Heart right ventricle (tissue), 16 donors: ENCODE results near the gene SOCS3. TPM values are rescaled to one million over a fixed set of nuclear protein-coding genes. Genes with fewer than 3 reads are reported as not detected.

Experiments
- ATAC-seq, 8 donors: fragments of 200-7000 bp; cut with Tn5 transposase; one replicate each; pipeline ENCODE4 v1.9.1; 2020; ENCODE audit warnings: mild to moderate bottlenecking in 8 of 8, moderate library complexity in 8 of 8, moderate number of reproducible peaks in 1 of 8
- DNase-seq, 2 donors: peaks; one replicate each; pipeline ENCODE4 v3.0.0-alpha.2; 2020
- H3K27ac ChIP-seq, 10 donors: fragments of 200-600 bp; sonication (generic) in 2 of 10; one replicate each; pipeline versions ENCODE4 v1.5.0 to v1.8.0; 2020 to 2022; ENCODE audit warnings: mild to moderate bottlenecking in 3 of 10
- H3K27me3 ChIP-seq, 7 donors: fragments of 200-600 bp; one replicate each; pipeline ENCODE4 v1.8.0; 2021 to 2022; ENCODE audit warnings: mild to moderate bottlenecking in 2 of 7
- H3K36me3 ChIP-seq, 9 donors: fragments of 200-600 bp; sonication (generic) in 1 of 9; one replicate each; pipeline versions ENCODE4 v1.5.0 to v1.8.0; 2020 to 2022; ENCODE audit warnings: mild to moderate bottlenecking in 2 of 9
- H3K4me1 ChIP-seq, 9 donors: fragments of 200-600 bp; sonication (generic) in 1 of 9; one replicate each; pipeline versions ENCODE4 v1.5.0 to v1.8.0; 2020 to 2022; ENCODE audit warnings: mild to moderate bottlenecking in 4 of 9
- H3K4me3 ChIP-seq, 10 donors: fragments of 200-600 bp; sonication (generic) in 2 of 10; one replicate each; pipeline versions ENCODE4 v1.5.0 to v1.8.0; 2020 to 2022; ENCODE audit warnings: mild to moderate bottlenecking in 7 of 10, moderate library complexity in 2 of 10
- H3K9me3 ChIP-seq, 11 donors: fragments of 200-600 bp in 10 of 11; sonication (generic) in 2 of 11; one replicate each; pipeline versions ENCODE4 v1.5.0 to v1.8.0; 2013 to 2022; ENCODE audit warnings: mild to moderate bottlenecking in 2 of 11, control low read depth in 1 of 11, moderate library complexity in 1 of 11
- WGBS, 2 donors: extraction: QIAGEN DNeasy Blood & Tissue Kit; methylation state at CpG; one replicate each; pipeline ENCODE4 v1.1.7; 2013; ENCODE audit warnings: inconsistent platforms in 1 of 2; 5-methylcytosine and 5-hydroxymethylcytosine counted together
- intact Hi-C, 10 donors: fragments of 100-400 bp; cut with DNase I; formaldehyde crosslinking; loops; one replicate each; pipeline versions ENCODE4 v1.11.1 to v1.14.2; 2022
- polyA plus RNA-seq, 2 donors: library from polyadenylated mRNA; stranded (reverse); fragments of 200-250 nt; gene quantifications; one replicate each; pipeline ENCODE4 v1.2.3, GENCODE V29; 2013
- total RNA-seq, 10 donors: library from RNA; stranded (reverse); fragmentation: NEBNext Ultra II Directional in 3 of 10; extraction: Animal tissue kit (Norgen Biotek cat#: 25700) in 3 of 10; gene quantifications; one replicate each; pipeline versions ENCODE4 v1.2.1 to v1.2.4, GENCODE V29; 2021 to 2023
- TF ChIP-seq, protein P1 (sequence below), 9 donors: fragments of 200-600 bp; sonication (generic) in 2 of 9; IDR thresholded peaks; one replicate each; pipeline versions ENCODE4 v1.5.0 to v1.8.0; 2021 to 2022; ENCODE audit warnings: antibody characterized with exemption in 9 of 9, mild to moderate bottlenecking in 5 of 9, moderate library complexity in 1 of 9
- donor health status: Arrhythmogenic right ventricular cardiomyopathy.
- donor health status: ischemic (EF 13 %, LVEDD 7.1; RV severe dilation, severe dysfunction).
- donor health status: healthy with polysubstance abuse.
- donor health status: DM: no; HTN: yes; CAD: no.
- donor health status: DM: no; HTN: no; CAD: no.
- donor health status: ischemic (EF 25% LVEDD 6.9; RV normal size, moderate dysfunction).
- donor health status: ischemic (EF 25% LVEDD 5.7; RV mildly dilated, moderate dysfunction).
- donor health status: healthy.
- donor health status: DM: yes; HTN: yes; CAD: no.
- donor health status: Ischemic cardiomyopathy.
- donor health status: ischemic (EF 35%, LVEDD 5.7; RV mildly dilated, moderate dysfunction).
- donor health status: nonischemic (EF 11% LVEDD 7.7; RV severe dilation, severe dysfunction).
- donor health status: DM: yes; HTN: yes; CAD: no.
- donor health status: PGD.
- donor health status: ischemic (EF 29% LVEDD 5.4; RV normal size, mild dysfunction).
- donor health status: nonischemic (EF 23%, LVEDD 6.1; RV moderate dilation, normal function).

SOCS3 gene
- total and polyA plus RNA-seq, 12 donors = 7.7 to 189 (median 17.0) TPM

DNA sequence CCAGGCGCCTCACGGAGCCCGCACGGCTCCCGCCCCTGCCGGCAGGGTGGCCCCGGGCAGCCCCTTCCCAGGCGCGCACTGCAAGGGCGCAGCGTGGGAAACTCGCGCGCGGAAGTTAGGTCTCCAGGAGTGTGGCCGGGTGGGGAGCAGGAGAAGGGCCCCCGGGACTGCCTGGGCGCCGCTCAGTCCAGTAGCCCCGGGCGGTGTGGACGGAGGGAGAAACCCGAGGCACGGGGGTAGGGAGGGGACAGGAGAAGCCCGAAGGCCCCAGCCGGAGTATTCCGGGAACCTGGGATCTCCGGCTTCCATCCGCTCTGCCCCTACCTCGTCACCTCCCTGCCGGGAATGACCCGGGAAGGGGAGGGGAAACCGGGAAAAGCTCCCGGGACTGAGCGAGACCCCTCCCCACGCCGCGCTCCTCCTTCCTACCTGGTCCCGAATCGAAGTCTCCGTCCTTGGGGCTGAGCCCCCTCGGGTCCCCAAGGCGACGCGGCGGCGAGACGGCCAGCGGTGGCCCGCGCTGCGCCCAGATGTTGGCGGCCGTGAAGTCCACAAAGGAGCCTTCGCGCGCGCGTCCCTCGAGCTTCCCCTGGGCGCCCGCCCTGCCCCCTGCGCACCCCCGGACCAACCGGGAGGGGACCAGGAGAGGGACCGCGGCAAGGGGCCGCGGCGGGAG is 418 bp downstream of the SOCS3 start:
- peak overlapping the region; percentile 86 to 100 (median 96) for H3K27ac ChIP-seq
- TF ChIP-seq, protein P1, sequence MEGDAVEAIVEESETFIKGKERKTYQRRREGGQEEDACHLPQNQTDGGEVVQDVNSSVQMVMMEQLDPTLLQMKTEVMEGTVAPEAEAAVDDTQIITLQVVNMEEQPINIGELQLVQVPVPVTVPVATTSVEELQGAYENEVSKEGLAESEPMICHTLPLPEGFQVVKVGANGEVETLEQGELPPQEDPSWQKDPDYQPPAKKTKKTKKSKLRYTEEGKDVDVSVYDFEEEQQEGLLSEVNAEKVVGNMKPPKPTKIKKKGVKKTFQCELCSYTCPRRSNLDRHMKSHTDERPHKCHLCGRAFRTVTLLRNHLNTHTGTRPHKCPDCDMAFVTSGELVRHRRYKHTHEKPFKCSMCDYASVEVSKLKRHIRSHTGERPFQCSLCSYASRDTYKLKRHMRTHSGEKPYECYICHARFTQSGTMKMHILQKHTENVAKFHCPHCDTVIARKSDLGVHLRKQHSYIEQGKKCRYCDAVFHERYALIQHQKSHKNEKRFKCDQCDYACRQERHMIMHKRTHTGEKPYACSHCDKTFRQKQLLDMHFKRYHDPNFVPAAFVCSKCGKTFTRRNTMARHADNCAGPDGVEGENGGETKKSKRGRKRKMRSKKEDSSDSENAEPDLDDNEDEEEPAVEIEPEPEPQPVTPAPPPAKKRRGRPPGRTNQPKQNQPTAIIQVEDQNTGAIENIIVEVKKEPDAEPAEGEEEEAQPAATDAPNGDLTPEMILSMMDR (IDR thresholded peaks at IDR 0.05) = no peak
- 2% methylated on average over 66 to 70 of the region's 70 CpGs for WGBS, 2 donors
- no peaks in the 10 kb centered on the region for H3K27me3 ChIP-seq
- H3K9me3 ChIP-seq = no peaks in the 10 kb centered on the region
- peaks cover 0 to 45% (median 10%) of the 10 kb centered on the region in 9 donors for H3K36me3 ChIP-seq
- DNase-seq (peak in 1 of 2 donors; percentile 43), ATAC-seq (peak in 7 of 8 donors; percentile 2 to 19 (median 7))
- peaks cover 15 to 54% (median 41%) of the 10 kb centered on the region in 9 donors for H3K4me1 ChIP-seq
- intact Hi-C loops = loop anchor here in 1 of 10 donors (2.0 kb wide), 1 partner anchor 35 kb away; no protein-coding TSS in a partner anchor
- H3K4me3 ChIP-seq = peak overlapping the region; percentile 59 to 94 (median 86)

DNA sequence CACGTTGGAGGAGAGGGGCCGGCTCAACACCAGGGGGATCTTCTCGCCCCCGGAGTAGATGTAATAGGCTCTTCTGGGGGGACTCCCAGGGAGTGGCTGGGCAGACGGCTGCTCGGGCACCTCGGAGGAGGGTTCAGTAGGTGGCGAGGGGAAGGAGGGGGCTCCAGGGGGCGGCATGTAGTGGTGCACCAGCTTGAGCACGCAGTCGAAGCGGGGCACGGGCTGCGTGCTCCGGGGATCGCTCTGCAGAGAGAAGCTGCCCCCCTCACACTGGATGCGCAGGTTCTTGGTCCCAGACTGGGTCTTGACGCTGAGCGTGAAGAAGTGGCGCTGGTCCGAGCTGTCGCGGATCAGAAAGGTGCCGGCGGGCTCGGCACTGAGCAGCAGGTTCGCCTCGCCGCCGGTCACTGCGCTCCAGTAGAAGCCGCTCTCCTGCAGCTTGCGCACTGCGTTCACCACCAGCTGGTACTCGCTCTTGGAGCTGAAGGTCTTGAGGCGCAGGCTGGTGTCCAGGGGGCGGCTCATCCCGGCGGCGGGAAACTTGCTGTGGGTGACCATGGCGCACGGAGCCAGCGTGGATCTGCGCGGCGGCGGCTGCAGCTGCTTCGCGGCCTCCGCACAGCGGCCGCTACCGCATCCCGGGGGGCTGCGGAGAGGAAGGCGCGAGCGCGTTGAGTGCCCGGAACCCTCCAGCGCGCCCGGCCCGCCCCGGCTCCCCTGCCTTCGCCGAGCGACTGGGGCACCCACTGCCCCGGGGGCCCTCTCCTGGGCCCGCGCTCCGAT is 1.1 kb downstream of the SOCS3 start:
- Histone ChIP-seq H3K4me3 (peak overlapping the region; percentile 59 to 94 (median 86)), H3K27ac (peak overlapping the region; percentile 86 to 100 (median 96)), H3K27me3 (no peaks in the 10 kb centered on the region), H3K9me3 (no peaks in the 10 kb centered on the region), H3K4me1 (peaks cover 15 to 60% (median 45%) of the 10 kb centered on the region in 9 donors), H3K36me3 (peaks cover 0 to 45% (median 10%) of the 10 kb centered on the region in 9 donors)
- WGBS, 2 donors = 33 to 35% methylated on average over 59 to 72 of the region's 72 CpGs
- ATAC-seq (peak in 1 of 8 donors; percentile 3), DNase-seq (peak in 1 of 2 donors; percentile 34)
- intact Hi-C loops = loop anchor here in 1 of 10 donors (2.0 kb wide), 1 partner anchor 34 kb away; no protein-coding TSS in a partner anchor
- TF ChIP-seq, protein P1 (IDR thresholded peaks at IDR 0.05) = no peak

DNA sequence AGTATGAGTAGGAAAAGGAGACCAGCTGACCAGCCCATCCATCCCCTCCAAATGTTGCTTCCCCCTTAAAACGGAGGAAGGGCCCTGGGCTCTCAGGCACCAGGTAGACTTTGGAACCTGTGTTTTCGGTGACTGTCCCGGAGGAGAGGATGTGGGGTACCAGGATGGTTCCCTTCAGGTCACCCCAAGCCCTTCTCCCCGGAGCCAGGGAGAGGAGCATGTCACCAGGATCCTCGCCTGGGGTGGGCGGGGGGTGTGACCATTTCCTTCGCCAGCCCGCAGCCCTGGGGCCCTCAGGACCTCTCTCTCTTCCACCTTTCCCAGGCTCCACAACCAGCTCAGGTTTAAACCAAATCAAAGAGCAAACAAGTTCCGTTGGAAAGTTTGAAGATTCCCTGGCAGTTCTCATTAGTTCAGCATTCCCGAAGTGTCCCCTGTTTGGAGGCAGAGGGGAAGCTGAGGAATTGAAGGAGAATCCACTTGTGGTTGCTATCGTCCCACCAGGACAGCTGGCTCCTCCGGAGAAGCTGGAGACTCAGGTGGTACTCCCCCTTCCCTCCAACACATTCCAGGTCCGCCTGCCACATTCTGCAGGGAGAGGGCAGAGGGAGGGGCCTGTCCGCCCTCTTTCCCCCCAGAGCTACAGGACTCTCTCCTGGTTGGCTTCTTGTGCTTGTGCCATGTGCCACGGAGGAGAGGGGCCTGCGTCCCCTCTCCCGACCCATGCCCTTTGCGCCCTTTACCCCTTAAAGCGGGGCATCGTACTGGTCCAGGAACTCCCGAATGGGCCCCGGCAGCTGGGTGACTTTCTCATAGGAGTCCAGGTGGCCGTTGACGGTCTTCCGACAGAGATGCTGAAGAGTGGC is 2.0 kb downstream of the SOCS3 start:
- intact Hi-C loops = loop anchor here in 1 of 10 donors (2.0 kb wide), 1 partner anchor 33 kb away; no protein-coding TSS in a partner anchor
- H3K9me3 ChIP-seq = no peaks in the 10 kb centered on the region
- 81 to 87% methylated on average over 25 of the region's 25 CpGs for WGBS, 2 donors
- peaks cover 20 to 68% (median 52%) of the 10 kb centered on the region in 9 donors for H3K4me1 ChIP-seq
- H3K36me3 ChIP-seq = peaks cover 0 to 45% (median 10%) of the 10 kb centered on the region in 9 donors
- H3K27ac ChIP-seq = peak overlapping the region in 9 of 10 donors; percentile 92 to 100 (median 97)
- peak overlapping the region; percentile 59 to 94 (median 86) for H3K4me3 ChIP-seq
- DNase-seq = peak in 1 of 2 donors; percentile 16
- H3K27me3 ChIP-seq = no peaks in the 10 kb centered on the region
- ATAC-seq = no peak
- TF ChIP-seq, protein P1 (IDR thresholded peaks at IDR 0.05) = no peak
